Thoracic aorta (tissue), 2 donors: Measurements from ENCODE around the gene BRICD5. TPM values are rescaled to one million over a fixed set of nuclear protein-coding genes. Genes with fewer than 3 reads are reported as not detected.
"Not testable (repeated sequence)": the region's sequence is repeated elsewhere in the genome, so short reads cannot be mapped to it uniquely, and the experiment has no call there.

Source experiments
- ATAC-seq: fragments of 150-250 bp; one replicate; pipeline ENCODE4 v1.8.0; 2017; ENCODE audit warnings: low read depth; ENCODE audit not compliant: insufficient number of reproducible peaks, low FRiP score
- DNase-seq: peaks from one replicate; pipeline ENCODE4 v3.0.0-alpha.2; 2020; ENCODE audit warnings: low spot score
- H3K27ac ChIP-seq, 2 donors: fragments of 200-600 bp; sonication (generic); 1 replicate in 1 of 2; 2 replicates in 1 of 2; pipeline ENCODE4 v1.5.1; 2016; ENCODE audit warnings: mild to moderate bottlenecking in 2 of 2, moderate library complexity in 2 of 2
- H3K27me3 ChIP-seq: fragments of 200-600 bp; sonication (generic); replicated peaks from 2 replicates; pipeline ENCODE4 v1.6.0; 2016; ENCODE audit warnings: mild to moderate bottlenecking; ENCODE audit not compliant: insufficient read depth
- H3K36me3 ChIP-seq: fragments of 200-600 bp; sonication (generic); one replicate; pipeline ENCODE4 v1.5.1; 2016
- H3K4me1 ChIP-seq, 2 donors: fragments of 200-600 bp; sonication (generic); 1 replicate in 1 of 2; 2 replicates in 1 of 2; pipeline versions ENCODE4 v1.5.1 to v1.6.0; 2016; ENCODE audit warnings: low read depth in 2 of 2, mild to moderate bottlenecking in 1 of 2; ENCODE audit not compliant: control insufficient read depth in 1 of 2
- H3K4me3 ChIP-seq: fragments of 200-600 bp; sonication (generic); 2 replicates; pipeline ENCODE4 v1.5.1; 2016; ENCODE audit warnings: mild to moderate bottlenecking
- H3K9me3 ChIP-seq: fragments of 200-600 bp; sonication (generic); 2 replicates; pipeline ENCODE4 v1.5.1; 2016
- CTCF ChIP-seq: fragments of 200-600 bp; sonication (generic); IDR thresholded peaks from one replicate; pipeline ENCODE4 v1.5.1; 2019; ENCODE audit warnings: antibody characterized with exemption
- total RNA-seq, 2 donors: library from RNA; depleted of rRNA; stranded (reverse); fragments of >200 nt; gene quantifications; one replicate each; pipeline versions ENCODE4 v1.1.0 to v1.2.3, GENCODE V29; 2016

BRICD5 gene
- 10 to 100 TPM; 11.4 to 43.1 TPM for total RNA-seq

GRCh38 chr16:2210386-2211365 is at the start of gene BRICD5:
BRICD5 (minus strand) TSS chr16:2210863; CDS start chr16:2210833, 30 bp downstream.
- Histone ChIP-seq H3K27me3 (no peaks in the 10 kb centered on the region), H3K9me3 (no peaks in the 10 kb centered on the region), H3K27ac (no peak within 1 kb of the TSS), H3K4me3 (no peak within 1 kb of the TSS), H3K4me1 (peaks cover 23 to 34% of the 10 kb centered on the region in 2 donors), H3K36me3 (peaks cover 18% of the 10 kb centered on the region)
- TF ChIP-seq CTCF, result no peak
- DNase-seq, result no peak
- ATAC-seq, result no peak

- Histone ChIP-seq H3K4me3 (no peak overlapping the region), H3K36me3 (peaks cover 76% of the 10 kb centered on the region), H3K4me1 (peaks cover 0 to 5% of the 10 kb centered on the region in 2 donors), H3K27me3 (no peaks in the 10 kb centered on the region), H3K9me3 (no peaks in the 10 kb centered on the region), H3K27ac (no peak overlapping the region)
- TF ChIP-seq CTCF, result no peak
- no peak for DNase-seq
- no peak for ATAC-seq
Observed at GRCh38 chr16:2260250-2260649, 49.6 kb upstream of the BRICD5 start.

- not testable (repeated sequence) for H3K27ac ChIP-seq, H3K4me1 ChIP-seq, ATAC-seq, DNase-seq, H3K27me3 ChIP-seq, H3K9me3 ChIP-seq, H3K4me3 ChIP-seq
- H3K36me3 ChIP-seq, result peaks cover 85% of the 10 kb centered on the region
Observed at GRCh38 chr16:2258530-2258929, 47.9 kb upstream of the BRICD5 start.

- DNase-seq (no peak), ATAC-seq (no peak)
- H3K9me3 ChIP-seq, result no peaks in the 10 kb centered on the region
- no peak overlapping the region for H3K4me3 ChIP-seq
- H3K36me3 ChIP-seq, result peaks cover 82% of the 10 kb centered on the region
- TF ChIP-seq CTCF, result no peak
- no peak overlapping the region for H3K27ac ChIP-seq
- no peaks in the 10 kb centered on the region for H3K4me1 ChIP-seq
- no peaks in the 10 kb centered on the region for H3K27me3 ChIP-seq
Observed at GRCh38 chr16:2257726-2258125, 47.1 kb upstream of the BRICD5 start.

- Histone ChIP-seq H3K27ac (no peak overlapping the region), H3K9me3 (no peaks in the 10 kb centered on the region), H3K36me3 (peaks cover 71% of the 10 kb centered on the region), H3K4me1 (peaks cover 5 to 7% of the 10 kb centered on the region in 2 donors), H3K4me3 (no peak overlapping the region), H3K27me3 (no peaks in the 10 kb centered on the region)
- ATAC-seq, result no peak
- DNase-seq, result no peak
- TF ChIP-seq CTCF, result no peak
Observed at GRCh38 chr16:2256531-2257140, 46.0 kb upstream of the BRICD5 start.
